Heart right ventricle (tissue), 16 donors: ENCODE measurements around the gene EGFR. TPM values are rescaled to one million over a fixed set of nuclear protein-coding genes. Genes with fewer than 3 reads are reported as not detected.

ENCODE experiments used
- ATAC-seq, 8 donors: fragments of 200-7000 bp; cut with Tn5 transposase; one replicate each; pipeline ENCODE4 v1.9.1; 2020; ENCODE audit warnings: mild to moderate bottlenecking in 8 of 8, moderate library complexity in 8 of 8, moderate number of reproducible peaks in 1 of 8
- DNase-seq, 2 donors: peaks; one replicate each; pipeline ENCODE4 v3.0.0-alpha.2; 2020
- H3K27ac ChIP-seq, 10 donors: fragments of 200-600 bp; sonication (generic) in 2 of 10; one replicate each; pipeline versions ENCODE4 v1.5.0 to v1.8.0; 2020 to 2022; ENCODE audit warnings: mild to moderate bottlenecking in 3 of 10
- H3K27me3 ChIP-seq, 7 donors: fragments of 200-600 bp; one replicate each; pipeline ENCODE4 v1.8.0; 2021 to 2022; ENCODE audit warnings: mild to moderate bottlenecking in 2 of 7
- H3K36me3 ChIP-seq, 9 donors: fragments of 200-600 bp; sonication (generic) in 1 of 9; one replicate each; pipeline versions ENCODE4 v1.5.0 to v1.8.0; 2020 to 2022; ENCODE audit warnings: mild to moderate bottlenecking in 2 of 9
- H3K4me1 ChIP-seq, 9 donors: fragments of 200-600 bp; sonication (generic) in 1 of 9; one replicate each; pipeline versions ENCODE4 v1.5.0 to v1.8.0; 2020 to 2022; ENCODE audit warnings: mild to moderate bottlenecking in 4 of 9
- H3K4me3 ChIP-seq, 10 donors: fragments of 200-600 bp; sonication (generic) in 2 of 10; one replicate each; pipeline versions ENCODE4 v1.5.0 to v1.8.0; 2020 to 2022; ENCODE audit warnings: mild to moderate bottlenecking in 7 of 10, moderate library complexity in 2 of 10
- H3K9me3 ChIP-seq, 11 donors: fragments of 200-600 bp in 10 of 11; sonication (generic) in 2 of 11; one replicate each; pipeline versions ENCODE4 v1.5.0 to v1.8.0; 2013 to 2022; ENCODE audit warnings: mild to moderate bottlenecking in 2 of 11, control low read depth in 1 of 11, moderate library complexity in 1 of 11
- CTCF ChIP-seq, 9 donors: fragments of 200-600 bp; sonication (generic) in 2 of 9; IDR thresholded peaks; one replicate each; pipeline versions ENCODE4 v1.5.0 to v1.8.0; 2021 to 2022; ENCODE audit warnings: antibody characterized with exemption in 9 of 9, mild to moderate bottlenecking in 5 of 9, moderate library complexity in 1 of 9
- WGBS, 2 donors: extraction: QIAGEN DNeasy Blood & Tissue Kit; methylation state at CpG; one replicate each; pipeline ENCODE4 v1.1.7; 2013; ENCODE audit warnings: inconsistent platforms in 1 of 2; 5-methylcytosine and 5-hydroxymethylcytosine counted together
- intact Hi-C, 10 donors: fragments of 100-400 bp; cut with DNase I; formaldehyde crosslinking; loops; one replicate each; pipeline versions ENCODE4 v1.11.1 to v1.14.2; 2022
- polyA plus RNA-seq, 2 donors: library from polyadenylated mRNA; stranded (reverse); fragments of 200-250 nt; gene quantifications; one replicate each; pipeline ENCODE4 v1.2.3, GENCODE V29; 2013
- total RNA-seq, 10 donors: library from RNA; stranded (reverse); fragmentation: NEBNext Ultra II Directional in 3 of 10; extraction: Animal tissue kit (Norgen Biotek cat#: 25700) in 3 of 10; gene quantifications; one replicate each; pipeline versions ENCODE4 v1.2.1 to v1.2.4, GENCODE V29; 2021 to 2023
- donor health status: Arrhythmogenic right ventricular cardiomyopathy.
- donor health status: ischemic (EF 13 %, LVEDD 7.1; RV severe dilation, severe dysfunction).
- donor health status: healthy with polysubstance abuse.
- donor health status: DM: no; HTN: yes; CAD: no.
- donor health status: DM: no; HTN: no; CAD: no.
- donor health status: ischemic (EF 25% LVEDD 6.9; RV normal size, moderate dysfunction).
- donor health status: ischemic (EF 25% LVEDD 5.7; RV mildly dilated, moderate dysfunction).
- donor health status: healthy.
- donor health status: DM: yes; HTN: yes; CAD: no.
- donor health status: Ischemic cardiomyopathy.
- donor health status: ischemic (EF 35%, LVEDD 5.7; RV mildly dilated, moderate dysfunction).
- donor health status: nonischemic (EF 11% LVEDD 7.7; RV severe dilation, severe dysfunction).
- donor health status: DM: yes; HTN: yes; CAD: no.
- donor health status: PGD.
- donor health status: ischemic (EF 29% LVEDD 5.4; RV normal size, mild dysfunction).
- donor health status: nonischemic (EF 23%, LVEDD 6.1; RV moderate dilation, normal function).

Gene EGFR
- total and polyA plus RNA-seq, 12 donors: 1.9 to 13.5 (median 7.6) TPM

- ATAC-seq (no peak), DNase-seq (no peak)
- intact Hi-C loops: loop anchor here in 2 of 10 donors (5.0 kb wide), 2 partner anchors 57 to 172 kb away; partner anchors contain the start of gene EGFR (in 1 of the 2)
- H3K27me3 ChIP-seq: no peaks in the 10 kb centered on the region
- 73 to 81% methylated on average over 11 of the region's 11 CpGs for whole genome bisulfite sequencing, 2 donors
- no peak for TF ChIP-seq CTCF (IDR thresholded peaks at IDR 0.05)
- H3K27ac ChIP-seq: peak overlapping the region in 4 of 10 donors; percentile 44 to 79 (median 52)
- H3K36me3 ChIP-seq: peaks cover 0 to 27% (median 0%) of the 10 kb centered on the region in 9 donors
- H3K9me3 ChIP-seq: no peaks in the 10 kb centered on the region
- peaks cover 13 to 67% (median 33%) of the 10 kb centered on the region in 9 donors for H3K4me1 ChIP-seq
- H3K4me3 ChIP-seq: no peak overlapping the region
Observed at GRCh38 chr7:55189146-55189766, 170.4 kb downstream of the EGFR start.

GRCh38 chr7:55189878-55190436 lies 171.1 kb downstream of the EGFR start:
- no peak for TF ChIP-seq CTCF (IDR thresholded peaks at IDR 0.05)
- Histone ChIP-seq H3K4me3 (no peak overlapping the region), H3K27me3 (no peaks in the 10 kb centered on the region), H3K4me1 (peaks cover 13 to 74% (median 33%) of the 10 kb centered on the region in 9 donors), H3K27ac (peak overlapping the region in 4 of 10 donors; percentile 44 to 70 (median 52)), H3K9me3 (no peaks in the 10 kb centered on the region), H3K36me3 (peaks cover 0 to 20% (median 0%) of the 10 kb centered on the region in 9 donors)
- DNase-seq (peak in 1 of 2 donors; percentile 33), ATAC-seq (peak in 7 of 8 donors; percentile 20 to 63 (median 33))
- intact Hi-C loops: loop anchor here in 3 of 10 donors (5.0 kb wide), 2 partner anchors 58 to 173 kb away; partner anchors contain the start of gene EGFR (in 2 of the 3)
- 67 to 70% methylated on average over 16 of the region's 16 CpGs for WGBS, 2 donors

GRCh38 chr7:55190511-55191160 lies 171.8 kb downstream of the EGFR start:
- ATAC-seq (no peak), DNase-seq (no peak)
- 93 to 94% methylated on average over 7 of the region's 7 CpGs for WGBS, 2 donors
- Histone ChIP-seq H3K36me3 (peaks cover 0 to 16% (median 0%) of the 10 kb centered on the region in 9 donors), H3K4me1 (peaks cover 13 to 77% (median 33%) of the 10 kb centered on the region in 9 donors), H3K9me3 (no peaks in the 10 kb centered on the region), H3K4me3 (no peak overlapping the region), H3K27me3 (no peaks in the 10 kb centered on the region), H3K27ac (peak overlapping the region in 2 of 10 donors; percentile 52 to 70)
- intact Hi-C loops: loop anchor here in 1 of 10 donors (5.0 kb wide), 1 partner anchor 173 kb away; the partner anchor contains the start of gene EGFR
- no peak for TF ChIP-seq CTCF (IDR thresholded peaks at IDR 0.05)
